ENCODE data around the gene PLPP1.

Gene PLPP1

GRCh38 chr5:55483885-55484284, 50.9 kb downstream of the PLPP1 start:
- Histone ChIP-seq H3K27ac (ENCODE audit: low read depth, low read length) (no peak overlapping the region), H3K4me3 (ENCODE audit: low read depth in 1 of 2, low read length in 2 of 2) (no peak overlapping the region), H3K9ac (ENCODE audit: low read depth in 1 of 2, low read length in 2 of 2) (no peak overlapping the region), H3K4me1 (ENCODE audit: control insufficient read depth in 1 of 2, insufficient read depth in 2 of 2, low read length in 2 of 2) (peaks cover 0 to 10% of the 10 kb centered on the region in 2 donors), H3K27me3 (ENCODE audit: control insufficient read depth in 1 of 2, insufficient read depth in 2 of 2, low read length in 2 of 2) (no peaks in the 10 kb centered on the region), H3K36me3 (ENCODE audit: control insufficient read depth in 1 of 2, insufficient read depth in 2 of 2, low read length in 2 of 2) (peaks cover 0 to 3% of the 10 kb centered on the region in 2 donors), H3K9me3 (ENCODE audit: control insufficient read depth in 1 of 2, low read length in 2 of 2) (no peaks in the 10 kb centered on the region)

- Histone ChIP-seq H3K4me3 (ENCODE audit: low read depth in 1 of 2, low read length in 2 of 2) (no peak overlapping the region), H3K9ac (ENCODE audit: low read depth in 1 of 2, low read length in 2 of 2) (no peak overlapping the region), H3K4me1 (ENCODE audit: control insufficient read depth in 1 of 2, insufficient read depth in 2 of 2, low read length in 2 of 2) (peaks cover 0 to 10% of the 10 kb centered on the region in 2 donors), H3K27me3 (ENCODE audit: control insufficient read depth in 1 of 2, insufficient read depth in 2 of 2, low read length in 2 of 2) (no peaks in the 10 kb centered on the region), H3K9me3 (ENCODE audit: control insufficient read depth in 1 of 2, low read length in 2 of 2) (no peaks in the 10 kb centered on the region), H3K36me3 (ENCODE audit: control insufficient read depth in 1 of 2, insufficient read depth in 2 of 2, low read length in 2 of 2) (peaks cover 0 to 3% of the 10 kb centered on the region in 2 donors), H3K27ac (ENCODE audit: low read depth, low read length) (no peak overlapping the region)
These were observed 53.4 kb downstream of the PLPP1 start for GRCh38 chr5:55481293-55481855.

DNA sequence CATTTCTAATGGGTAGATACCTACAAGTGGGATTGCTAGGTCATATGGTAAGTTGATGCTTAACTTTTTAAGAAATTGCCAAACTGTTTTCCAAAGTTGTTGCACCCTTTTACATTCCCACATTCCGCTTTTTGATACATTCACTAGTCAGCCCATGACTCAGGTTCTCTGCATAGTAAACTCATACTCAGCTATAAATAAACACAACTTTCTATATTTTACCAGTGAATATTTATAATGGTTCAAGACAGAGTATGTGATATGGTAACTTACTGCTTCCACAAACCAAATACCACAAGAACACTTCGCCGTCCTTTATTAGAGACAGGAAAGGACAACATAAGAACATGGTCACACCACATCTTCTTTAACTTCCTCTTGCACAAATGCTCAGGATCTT, 54.0 kb downstream of the PLPP1 start:
- no peaks in the 10 kb centered on the region for H3K9me3 ChIP-seq (ENCODE audit: control insufficient read depth in 1 of 2, low read length in 2 of 2)
- no peaks in the 10 kb centered on the region for H3K27me3 ChIP-seq (ENCODE audit: control insufficient read depth in 1 of 2, insufficient read depth in 2 of 2, low read length in 2 of 2)
- no peak overlapping the region for H3K27ac ChIP-seq (ENCODE audit: low read depth, low read length)
- H3K9ac ChIP-seq (ENCODE audit: low read depth in 1 of 2, low read length in 2 of 2): no peak overlapping the region
- H3K4me1 ChIP-seq (ENCODE audit: control insufficient read depth in 1 of 2, insufficient read depth in 2 of 2, low read length in 2 of 2): peaks cover 0 to 10% of the 10 kb centered on the region in 2 donors
- H3K4me3 ChIP-seq (ENCODE audit: low read depth in 1 of 2, low read length in 2 of 2): no peak overlapping the region
- H3K36me3 ChIP-seq (ENCODE audit: control insufficient read depth in 1 of 2, insufficient read depth in 2 of 2, low read length in 2 of 2): peaks cover 0 to 3% of the 10 kb centered on the region in 2 donors

GRCh38 chr5:55472642-55473041, 62.1 kb downstream of the PLPP1 start:
- Histone ChIP-seq H3K36me3 (ENCODE audit: control insufficient read depth in 1 of 2, insufficient read depth in 2 of 2, low read length in 2 of 2) (peaks cover 0 to 2% of the 10 kb centered on the region in 2 donors), H3K27ac (ENCODE audit: low read depth, low read length) (no peak overlapping the region), H3K4me3 (ENCODE audit: low read depth in 1 of 2, low read length in 2 of 2) (no peak overlapping the region), H3K9ac (ENCODE audit: low read depth in 1 of 2, low read length in 2 of 2) (no peak overlapping the region), H3K27me3 (ENCODE audit: control insufficient read depth in 1 of 2, insufficient read depth in 2 of 2, low read length in 2 of 2) (no peaks in the 10 kb centered on the region), H3K9me3 (ENCODE audit: control insufficient read depth in 1 of 2, low read length in 2 of 2) (no peaks in the 10 kb centered on the region), H3K4me1 (ENCODE audit: control insufficient read depth in 1 of 2, insufficient read depth in 2 of 2, low read length in 2 of 2) (peaks cover 4 to 7% of the 10 kb centered on the region in 2 donors)

GRCh38 chr5:55471468-55471867, 63.3 kb downstream of the PLPP1 start:
- Histone ChIP-seq H3K27me3 (ENCODE audit: control insufficient read depth in 1 of 2, insufficient read depth in 2 of 2, low read length in 2 of 2) (no peaks in the 10 kb centered on the region), H3K27ac (ENCODE audit: low read depth, low read length) (no peak overlapping the region), H3K4me3 (ENCODE audit: low read depth in 1 of 2, low read length in 2 of 2) (no peak overlapping the region), H3K36me3 (ENCODE audit: control insufficient read depth in 1 of 2, insufficient read depth in 2 of 2, low read length in 2 of 2) (peaks cover 0 to 4% of the 10 kb centered on the region in 2 donors), H3K9ac (ENCODE audit: low read depth in 1 of 2, low read length in 2 of 2) (no peak overlapping the region), H3K4me1 (ENCODE audit: control insufficient read depth in 1 of 2, insufficient read depth in 2 of 2, low read length in 2 of 2) (peaks cover 6 to 8% of the 10 kb centered on the region in 2 donors), H3K9me3 (ENCODE audit: control insufficient read depth in 1 of 2, low read length in 2 of 2) (no peaks in the 10 kb centered on the region)

DNA sequence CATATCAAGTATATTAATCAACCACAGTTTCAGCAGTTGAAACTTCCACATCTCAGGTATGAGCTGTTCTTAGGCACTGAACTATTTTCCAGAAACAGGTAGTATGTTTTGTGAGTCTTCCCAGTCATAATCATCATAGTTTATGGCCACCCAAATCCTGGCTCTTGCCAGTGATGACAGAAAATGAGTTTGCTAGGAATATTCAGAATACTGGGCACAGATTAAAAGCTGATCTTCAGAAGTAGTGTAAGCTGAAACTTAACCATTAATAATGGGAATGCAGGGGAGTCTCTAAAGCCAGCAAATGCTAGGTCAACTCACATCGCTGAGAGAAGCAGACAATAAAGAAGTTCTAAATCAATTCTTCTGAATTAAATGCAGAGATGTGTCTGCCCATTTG, 64.5 kb downstream of the PLPP1 start:
- H3K27ac ChIP-seq (ENCODE audit: low read depth, low read length): no peak overlapping the region
- H3K27me3 ChIP-seq (ENCODE audit: control insufficient read depth in 1 of 2, insufficient read depth in 2 of 2, low read length in 2 of 2): no peaks in the 10 kb centered on the region
- H3K36me3 ChIP-seq (ENCODE audit: control insufficient read depth in 1 of 2, insufficient read depth in 2 of 2, low read length in 2 of 2): peaks cover 0 to 4% of the 10 kb centered on the region in 2 donors
- H3K9me3 ChIP-seq (ENCODE audit: control insufficient read depth in 1 of 2, low read length in 2 of 2): no peaks in the 10 kb centered on the region
- H3K4me3 ChIP-seq (ENCODE audit: low read depth in 1 of 2, low read length in 2 of 2): no peak overlapping the region
- H3K4me1 ChIP-seq (ENCODE audit: control insufficient read depth in 1 of 2, insufficient read depth in 2 of 2, low read length in 2 of 2): peaks cover 6 to 8% of the 10 kb centered on the region in 2 donors
- H3K9ac ChIP-seq (ENCODE audit: low read depth in 1 of 2, low read length in 2 of 2): no peak overlapping the region

GRCh38 chr5:55469839-55470238, 64.9 kb downstream of the PLPP1 start:
- peaks cover 0 to 4% of the 10 kb centered on the region in 2 donors for H3K36me3 ChIP-seq (ENCODE audit: control insufficient read depth in 1 of 2, insufficient read depth in 2 of 2, low read length in 2 of 2)
- no peaks in the 10 kb centered on the region for H3K27me3 ChIP-seq (ENCODE audit: control insufficient read depth in 1 of 2, insufficient read depth in 2 of 2, low read length in 2 of 2)

GRCh38 chr5:55467862-55468551, 66.8 kb downstream of the PLPP1 start:
- Histone ChIP-seq H3K9ac (ENCODE audit: low read depth in 1 of 2, low read length in 2 of 2) (no peak overlapping the region), H3K4me1 (ENCODE audit: control insufficient read depth in 1 of 2, insufficient read depth in 2 of 2, low read length in 2 of 2) (peaks cover 6 to 8% of the 10 kb centered on the region in 2 donors), H3K27me3 (ENCODE audit: control insufficient read depth in 1 of 2, insufficient read depth in 2 of 2, low read length in 2 of 2) (no peaks in the 10 kb centered on the region), H3K4me3 (ENCODE audit: low read depth in 1 of 2, low read length in 2 of 2) (no peak overlapping the region), H3K27ac (ENCODE audit: low read depth, low read length) (no peak overlapping the region), H3K36me3 (ENCODE audit: control insufficient read depth in 1 of 2, insufficient read depth in 2 of 2, low read length in 2 of 2) (peaks cover 4 to 5% of the 10 kb centered on the region in 2 donors), H3K9me3 (ENCODE audit: control insufficient read depth in 1 of 2, low read length in 2 of 2) (no peaks in the 10 kb centered on the region)

More at GRCh38 chr5:55469839-55470238, 64.9 kb downstream of the PLPP1 start:
- Histone ChIP-seq H3K4me3 (ENCODE audit: low read depth in 1 of 2, low read length in 2 of 2) (no peak overlapping the region), H3K9me3 (ENCODE audit: control insufficient read depth in 1 of 2, low read length in 2 of 2) (no peaks in the 10 kb centered on the region), H3K9ac (ENCODE audit: low read depth in 1 of 2, low read length in 2 of 2) (no peak overlapping the region), H3K4me1 (ENCODE audit: control insufficient read depth in 1 of 2, insufficient read depth in 2 of 2, low read length in 2 of 2) (peaks cover 6 to 8% of the 10 kb centered on the region in 2 donors), H3K27ac (ENCODE audit: low read depth, low read length) (no peak overlapping the region)

DNA sequence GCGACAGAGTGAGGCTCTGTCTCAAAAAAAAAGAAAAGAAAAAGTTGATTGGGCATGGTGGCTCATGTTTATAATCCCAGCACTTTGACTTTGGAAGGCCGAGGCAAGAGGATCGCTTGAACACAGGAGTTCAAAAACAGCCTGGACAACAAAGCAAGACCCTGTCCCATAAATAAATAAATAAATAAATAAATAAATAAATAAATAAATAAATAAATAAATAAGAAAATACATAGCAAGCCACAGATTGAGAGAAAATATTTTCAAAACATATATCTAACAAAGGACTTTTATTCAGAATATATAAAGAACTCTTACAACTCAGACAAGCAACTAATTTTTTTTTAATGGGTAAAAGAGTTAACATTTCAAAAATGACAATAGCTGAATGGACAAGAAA, 71.2 kb downstream of the PLPP1 start:
- no peak overlapping the region for H3K27ac ChIP-seq (ENCODE audit: low read depth, low read length)
- H3K9me3 ChIP-seq (ENCODE audit: control insufficient read depth in 1 of 2, low read length in 2 of 2): no peaks in the 10 kb centered on the region
- H3K36me3 ChIP-seq (ENCODE audit: control insufficient read depth in 1 of 2, insufficient read depth in 2 of 2, low read length in 2 of 2): peaks cover 4 to 10% of the 10 kb centered on the region in 2 donors

GRCh38 chr5:55459572-55459971, 75.2 kb downstream of the PLPP1 start:
- Histone ChIP-seq H3K9ac (ENCODE audit: low read depth in 1 of 2, low read length in 2 of 2) (no peak overlapping the region), H3K27me3 (ENCODE audit: control insufficient read depth in 1 of 2, insufficient read depth in 2 of 2, low read length in 2 of 2) (no peaks in the 10 kb centered on the region), H3K27ac (ENCODE audit: low read depth, low read length) (no peak overlapping the region), H3K4me3 (ENCODE audit: low read depth in 1 of 2, low read length in 2 of 2) (no peak overlapping the region), H3K4me1 (ENCODE audit: control insufficient read depth in 1 of 2, insufficient read depth in 2 of 2, low read length in 2 of 2) (no peaks in the 10 kb centered on the region), H3K9me3 (ENCODE audit: control insufficient read depth in 1 of 2, low read length in 2 of 2) (no peaks in the 10 kb centered on the region), H3K36me3 (ENCODE audit: control insufficient read depth in 1 of 2, insufficient read depth in 2 of 2, low read length in 2 of 2) (peaks cover 0 to 10% of the 10 kb centered on the region in 2 donors)

More for the DNA sequence above, 71.2 kb downstream of the PLPP1 start:
- Histone ChIP-seq H3K9ac (ENCODE audit: low read depth in 1 of 2, low read length in 2 of 2) (no peak overlapping the region), H3K4me1 (ENCODE audit: control insufficient read depth in 1 of 2, insufficient read depth in 2 of 2, low read length in 2 of 2) (peaks cover 6 to 8% of the 10 kb centered on the region in 2 donors), H3K4me3 (ENCODE audit: low read depth in 1 of 2, low read length in 2 of 2) (no peak overlapping the region), H3K27me3 (ENCODE audit: control insufficient read depth in 1 of 2, insufficient read depth in 2 of 2, low read length in 2 of 2) (no peaks in the 10 kb centered on the region)

Data from duodenal mucosa (tissue), 2 donors.